NCI-H446 treated with DMSO at 0.1 percent for 48 hours (cell line): ENCODE data around the gene AGPAT4.

Source experiments
- DNase-seq: peaks from one replicate; lab custom pipeline; 2025; lab: John Stamatoyannopoulos, UW

AGPAT4 gene

DNA sequence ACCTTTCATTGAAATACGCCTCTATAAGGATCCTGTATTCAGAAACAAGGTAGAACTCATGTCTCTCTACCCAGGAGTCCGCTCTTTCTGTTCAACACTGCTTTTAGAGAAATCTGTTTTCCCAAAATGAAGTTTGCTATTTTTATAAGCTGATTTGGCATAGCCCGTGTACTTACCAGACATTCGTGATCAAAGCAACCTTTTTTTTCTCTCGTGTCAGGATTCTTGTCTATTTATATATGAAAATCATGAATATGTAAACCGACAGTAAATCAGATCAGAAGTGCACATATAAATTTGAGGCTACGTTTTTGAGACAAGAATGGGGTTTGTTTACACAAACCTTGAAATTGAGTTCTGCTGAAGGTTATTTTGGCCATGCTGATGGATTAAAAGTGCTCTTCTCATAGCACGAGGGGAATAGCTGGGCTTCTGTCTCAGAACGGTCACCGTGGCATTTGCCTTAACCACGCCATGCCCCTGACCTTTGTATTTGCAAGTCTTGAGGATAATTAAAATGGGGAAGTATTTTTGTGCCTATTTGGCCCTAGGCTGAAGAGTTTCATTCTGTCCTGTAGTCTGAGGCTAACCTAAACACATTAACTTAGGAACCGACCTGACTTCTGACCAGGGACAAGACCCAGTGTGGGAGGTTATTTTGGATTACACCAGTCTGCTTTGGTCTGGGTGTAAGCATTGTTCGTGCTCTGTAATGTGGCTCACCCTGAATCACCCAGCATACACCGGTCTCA is 163.7 kb downstream of the AGPAT4 start:
- no peak for DNase-seq

DNA sequence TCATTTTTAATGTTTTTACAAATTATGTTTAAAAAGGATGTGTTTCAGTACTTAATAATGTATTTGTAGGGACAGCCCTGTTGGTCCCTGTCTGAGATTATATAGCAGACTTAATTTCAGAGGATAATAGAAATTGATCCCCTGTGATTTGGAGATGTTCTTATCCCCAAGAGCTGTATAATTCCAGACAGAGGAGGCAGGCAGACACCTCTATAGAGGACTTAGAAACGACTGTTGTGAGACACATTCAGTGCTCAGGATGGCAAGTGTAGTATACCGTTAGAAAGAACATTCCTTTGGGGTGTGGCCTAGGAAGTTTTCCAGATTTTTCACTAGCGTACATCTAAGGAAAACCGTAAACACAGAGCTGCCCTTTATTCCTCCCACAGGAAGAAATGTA is 164.5 kb downstream of the AGPAT4 start:
- DNase-seq: no peak

DNA sequence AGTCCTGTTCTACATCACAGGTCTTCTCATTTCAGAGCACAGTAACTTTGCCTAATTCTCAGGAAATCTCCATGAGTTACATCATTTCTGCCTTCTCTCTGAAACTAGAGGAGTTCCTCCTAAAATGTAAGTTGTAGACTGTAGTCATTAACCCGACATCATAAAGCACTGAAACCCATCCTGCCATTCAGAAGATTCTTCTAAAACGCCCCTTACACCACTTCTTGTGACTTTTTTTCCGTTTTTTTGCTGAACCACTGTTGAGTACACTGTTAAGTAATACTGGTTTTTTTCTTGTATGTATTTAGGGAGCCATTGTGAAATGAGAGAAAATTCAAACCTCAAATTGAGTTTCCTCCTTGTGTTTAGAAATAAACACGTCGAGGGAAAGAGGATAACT is 164.9 kb downstream of the AGPAT4 start:
- DNase-seq: no peak

- DNase-seq: no peak
These were observed 165.8 kb downstream of the AGPAT4 start for GRCh38 chr6:161107779-161108730.

DNA sequence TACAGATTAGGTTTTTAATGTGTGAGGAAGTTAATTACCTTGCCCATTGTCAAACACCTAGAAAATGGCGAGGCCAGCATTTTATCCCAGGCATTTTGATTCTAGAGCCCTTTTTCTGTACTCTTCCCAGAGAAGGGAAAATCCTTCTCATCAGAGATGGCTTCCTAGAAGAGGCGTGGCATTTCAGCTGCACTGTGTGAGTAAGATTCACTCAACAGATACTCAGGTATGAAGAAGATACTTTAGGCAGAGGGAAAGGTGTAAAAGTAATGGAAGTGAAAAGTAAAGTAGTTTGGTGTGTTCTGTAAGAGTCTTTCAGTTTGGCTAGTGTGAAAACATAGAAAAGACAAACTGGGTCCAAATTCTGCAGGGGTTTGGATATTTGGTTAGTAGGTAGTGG is 168.5 kb downstream of the AGPAT4 start:
- DNase-seq: no peak

DNA sequence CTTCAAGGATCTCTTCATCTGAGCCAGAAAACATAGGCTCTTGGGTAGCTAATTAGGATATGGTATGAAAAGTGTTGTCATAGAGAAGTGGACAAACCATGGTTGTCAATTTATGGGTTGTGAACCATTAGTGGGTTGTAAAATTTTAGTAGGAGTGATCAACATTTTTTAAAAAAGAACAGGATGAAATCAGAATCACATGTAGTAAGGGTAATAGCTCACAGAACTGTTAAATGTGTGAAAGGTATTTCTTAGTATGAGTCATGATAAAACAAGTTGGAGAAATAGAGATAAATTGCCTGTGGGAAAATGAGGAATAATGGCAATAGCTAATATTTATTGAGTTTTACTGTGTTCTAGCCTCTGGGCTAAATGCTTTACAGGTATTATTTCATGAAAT is 168.9 kb downstream of the AGPAT4 start:
- no peak for DNase-seq

GRCh38 chr6:161103475-161103874 is 170.4 kb downstream of the AGPAT4 start:
- no peak for DNase-seq

- DNase-seq: no peak
These were observed 172.3 kb downstream of the AGPAT4 start for GRCh38 chr6:161101517-161101916.

DNA sequence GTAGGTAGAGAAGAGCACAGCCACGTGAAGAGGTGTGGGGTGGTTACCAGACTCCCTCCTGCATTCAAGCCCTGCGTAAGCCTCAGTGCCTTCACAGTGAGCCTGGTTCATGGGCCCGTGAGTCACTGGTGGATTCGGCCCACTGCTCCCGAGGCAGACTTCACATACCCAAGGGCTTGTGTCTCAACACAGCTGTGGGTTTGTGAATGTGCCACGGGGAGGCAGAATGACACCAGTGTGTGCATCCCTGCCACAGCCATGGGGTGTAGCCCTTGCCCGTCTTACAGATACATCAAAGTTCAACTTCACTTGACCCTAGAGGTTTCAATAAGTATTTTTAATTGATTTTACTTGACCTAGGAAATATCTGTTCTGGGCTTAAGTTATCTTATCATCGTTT is 173.8 kb downstream of the AGPAT4 start:
- no peak for DNase-seq

- DNase-seq: no peak
These were observed 177.9 kb downstream of the AGPAT4 start for GRCh38 chr6:161095916-161096315.

GRCh38 chr6:161094955-161095354 is 178.9 kb downstream of the AGPAT4 start:
- no peak for DNase-seq

DNA sequence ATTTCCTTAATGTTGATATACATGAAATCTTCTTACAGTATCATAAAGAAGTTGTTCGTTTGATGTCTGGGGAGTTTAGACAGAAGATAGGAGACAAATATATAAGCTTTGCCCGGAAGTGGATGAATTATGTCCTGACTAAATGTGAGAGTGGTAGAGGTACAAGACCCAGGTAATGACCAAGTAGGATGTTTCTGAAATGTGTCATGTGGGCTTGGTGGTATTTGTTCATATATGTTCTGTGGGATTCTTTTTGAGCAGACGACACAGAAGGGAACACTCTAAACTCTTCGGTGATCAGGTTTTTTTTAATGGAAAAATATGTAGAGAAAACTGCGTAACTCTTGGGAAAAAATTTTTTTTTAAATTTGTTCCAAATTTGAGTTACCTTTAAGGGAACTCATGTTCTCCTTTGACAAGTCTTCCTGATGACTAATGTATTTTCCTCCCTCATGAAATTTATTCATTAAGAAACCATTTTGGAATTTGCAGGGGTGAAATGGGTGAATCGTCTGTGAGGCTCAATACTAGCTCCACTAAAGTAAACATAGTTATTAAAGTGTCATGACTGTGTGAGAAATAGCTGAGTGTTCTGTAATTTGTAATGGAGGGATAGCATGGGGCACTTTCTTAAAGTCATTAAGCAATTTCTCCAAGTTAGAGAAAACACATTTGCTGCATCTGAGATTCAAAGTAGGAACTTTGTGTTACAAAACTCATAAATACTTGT is 181.7 kb downstream of the AGPAT4 start:
- no peak for DNase-seq

- DNase-seq: no peak
These were observed 182.7 kb downstream of the AGPAT4 start for GRCh38 chr6:161091151-161091550.

DNA sequence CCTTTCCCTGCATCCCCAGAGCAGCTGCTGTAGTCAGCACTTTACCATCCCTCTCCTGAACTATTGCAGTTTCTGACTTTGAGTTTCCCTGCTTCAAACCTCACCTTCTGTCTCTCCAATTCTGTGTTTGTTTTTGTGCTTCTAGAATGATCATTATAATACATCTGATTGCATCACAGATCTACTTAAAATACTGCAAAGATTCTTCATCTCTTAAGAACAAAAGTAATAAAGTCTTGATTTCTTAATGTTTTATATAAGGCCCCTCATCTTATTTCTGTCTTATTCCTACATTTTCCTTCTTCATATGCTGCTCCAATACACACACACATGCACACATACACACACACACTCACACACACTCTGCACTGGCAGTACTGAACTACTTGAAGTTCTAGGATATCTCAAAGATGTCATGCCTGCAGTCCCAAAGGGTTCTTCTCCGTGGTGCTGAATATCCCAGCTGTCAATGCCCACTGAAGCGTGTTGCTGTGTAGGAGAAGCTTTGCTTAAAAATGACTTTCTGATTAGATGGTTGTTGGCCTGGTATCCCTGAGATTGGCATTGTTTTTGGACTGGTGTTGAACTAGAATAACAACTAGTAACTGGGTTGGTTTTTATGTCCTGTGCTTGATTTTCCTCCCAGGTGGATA is 185.1 kb downstream of the AGPAT4 start:
- DNase-seq: no peak

GRCh38 chr6:161085246-161085645 is 188.6 kb downstream of the AGPAT4 start:
- DNase-seq: no peak

DNA sequence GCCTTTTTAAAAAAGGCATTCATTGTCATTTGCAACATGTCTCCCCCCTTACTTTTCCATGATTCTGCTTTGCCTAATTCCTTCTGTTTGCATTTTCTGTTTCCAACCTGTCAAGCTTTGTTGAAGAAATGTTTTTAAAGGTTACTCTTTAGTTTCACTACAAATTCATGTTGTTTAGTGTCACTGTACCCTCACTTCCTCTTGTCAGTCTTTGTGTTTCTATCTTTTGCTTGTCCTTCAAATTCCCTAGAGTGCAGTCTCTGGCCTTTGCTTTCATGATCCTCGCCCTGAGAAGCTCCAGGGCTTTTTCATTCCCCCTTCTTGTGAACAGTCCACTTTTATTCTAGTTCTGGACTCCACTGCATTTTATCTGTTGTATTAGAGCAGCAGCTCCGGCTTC is 191.6 kb downstream of the AGPAT4 start:
- DNase-seq: no peak

- no peak for DNase-seq
These were observed 193.4 kb downstream of the AGPAT4 start for GRCh38 chr6:161080263-161080970.
